H1 (cell line): ENCODE data around the gene C9orf50.

Source experiments
- CTCF ChIP-seq, 3 experiments: IDR thresholded peaks; 1 replicate in 2 of 3; 2 replicates in 1 of 3; pipeline versions ENCODE4 v1.5.1 to v1.6.1; 2011; ENCODE audit warnings: low read length in 3 of 3, mild to moderate bottlenecking in 3 of 3, inconsistent platforms in 2 of 3, low read depth in 1 of 3, moderate library complexity in 1 of 3; ENCODE audit not compliant: insufficient read depth in 1 of 3; ENCODE audit errors: control extremely low read depth in 1 of 3
- EZH2 ChIP-seq: fragments of 200-600 bp; sonication (generic); IDR thresholded peaks from 2 replicates; pipeline ENCODE4 v1.7.1; 2012; ENCODE audit warnings: low read depth, mild to moderate bottlenecking, moderate library complexity, low read length, inconsistent platforms; ENCODE audit not compliant: severe bottlenecking
- TAF1 ChIP-seq: IDR thresholded peaks from 2 replicates; pipeline ENCODE4 v1.6.1; 2011; ENCODE audit warnings: mild to moderate bottlenecking, low read depth, low read length

GRCh38 chr9:129655696-129656095 lies 34.8 kb upstream of the C9orf50 start:
- TF ChIP-seq CTCF (IDR thresholded peaks at IDR 0.05; ENCODE audit: control extremely low read depth in 1 of 3, insufficient read depth in 1 of 3, low read depth in 1 of 3, low read length in 3 of 3) (no peak), EZH2 (no peak), TAF1 (no peak)
